CD4-positive, alpha-beta T cell (primary cell): ENCODE data around the gene RBP7. TPM values are rescaled to one million over a fixed set of nuclear protein-coding genes. Genes with fewer than 3 reads are reported as not detected.

ENCODE experiments used
- ATAC-seq: fragments of 200-7000 bp; cut with Tn5 transposase; one replicate; pipeline ENCODE4 v1.10.0; 2022; ENCODE audit warnings: mild to moderate bottlenecking; ENCODE audit not compliant: poor library complexity
- CTCF ChIA-PET: fragments of 350-600 bp; sonication (Branson Sonifier 250); formaldehyde crosslinking; loops from one replicate; lab custom pipeline; 2021; ENCODE audit warnings: antibody characterized with exemption, inconsistent platforms; lab: Charles Lee
- POLR2A ChIA-PET: fragments of 350-600 bp; sonication (Branson Sonifier 250); formaldehyde crosslinking; loops from one replicate; lab custom pipeline; 2021; ENCODE audit warnings: antibody characterized with exemption, inconsistent platforms; lab: Charles Lee
- DNase-seq, 14 experiments: peaks; one replicate each; pipeline ENCODE4 v3.0.0-alpha.2; 2013 to 2020; ENCODE audit warnings: mixed read lengths in 2 of 14
- H3K27ac ChIP-seq, 2 donors: one replicate each; pipeline versions ENCODE4 v1.5.1 to v1.7.0; 2013; ENCODE audit warnings: low read length in 2 of 2, low read depth in 1 of 2, mild to moderate bottlenecking in 1 of 2
- H3K27me3 ChIP-seq, 2 experiments: 1 replicate in 1 of 2; 2 replicates in 1 of 2; pipeline versions ENCODE4 v1.6.1 to v1.7.0; 2013; ENCODE audit warnings: low read length in 2 of 2, control low read depth in 1 of 2, mild to moderate bottlenecking in 1 of 2, moderate library complexity in 1 of 2; ENCODE audit not compliant: insufficient read depth in 2 of 2, control insufficient read depth in 1 of 2
- H3K36me3 ChIP-seq: one replicate; pipeline ENCODE4 v1.6.1; 2013; ENCODE audit warnings: low read length, control low read depth; ENCODE audit not compliant: insufficient read depth
- H3K4me1 ChIP-seq: one replicate; pipeline ENCODE4 v1.6.1; 2013; ENCODE audit warnings: low read length, control low read depth; ENCODE audit not compliant: insufficient read depth
- H3K4me3 ChIP-seq: one replicate; pipeline ENCODE4 v1.5.1; 2013; ENCODE audit warnings: mild to moderate bottlenecking, low read length, moderate library complexity
- H3K9me3 ChIP-seq, 2 experiments: 1 replicate in 1 of 2; 2 replicates in 1 of 2; pipeline versions ENCODE4 v1.6.1 to v1.7.0; 2013; ENCODE audit warnings: low read length in 2 of 2, mild to moderate bottlenecking in 2 of 2, control low read depth in 1 of 2, moderate library complexity in 1 of 2; ENCODE audit not compliant: control insufficient read depth in 1 of 2, insufficient read depth in 1 of 2
- H3K27ac Mint-ChIP-seq: one replicate; pipeline ENCODE4 v1.8.0; 2020; ENCODE audit warnings: mixed read lengths
- H3K27me3 Mint-ChIP-seq: one replicate; pipeline ENCODE4 v1.8.0; 2021; ENCODE audit warnings: mixed read lengths
- H3K36me3 Mint-ChIP-seq: one replicate; pipeline ENCODE4 v1.8.0; 2021; ENCODE audit warnings: low read depth, mixed read lengths
- H3K4me1 Mint-ChIP-seq: one replicate; pipeline ENCODE4 v1.8.0; 2021; ENCODE audit warnings: low read depth, mixed read lengths
- H3K4me3 Mint-ChIP-seq: one replicate; pipeline ENCODE4 v1.8.0; 2020; ENCODE audit warnings: mild to moderate bottlenecking, mixed read lengths
- H3K9me3 Mint-ChIP-seq: one replicate; pipeline ENCODE4 v1.8.0; 2020; ENCODE audit warnings: mixed read lengths
- intact Hi-C, 2 experiments: fragments of 100-400 bp; cut with DNase I in 1 of 2; cut with micrococcal nuclease in 1 of 2; formaldehyde crosslinking; loops; one replicate each; pipeline versions ENCODE4 v1.15.1 to v1.9.0; 2023 to 2025; cut with DNase I, micrococcal nuclease
- total RNA-seq, 174 experiments: library from RNA in 2 of 174; stranded (reverse) in 2 of 174; gene quantifications; one replicate each; pipeline ENCODE4 v1.2.3 and lab custom pipeline; 2021 to 2026
- TF ChIP-seq, protein P1 (sequence below): fragments of 200-600 bp; IDR thresholded peaks from one replicate; pipeline ENCODE4 v1.8.0; 2022; ENCODE audit warnings: antibody characterized with exemption, mild to moderate bottlenecking

RBP7 gene
- total RNA-seq, 2 experiments from 2014 or later = 0.70 TPM; not detected in 1

DNA sequence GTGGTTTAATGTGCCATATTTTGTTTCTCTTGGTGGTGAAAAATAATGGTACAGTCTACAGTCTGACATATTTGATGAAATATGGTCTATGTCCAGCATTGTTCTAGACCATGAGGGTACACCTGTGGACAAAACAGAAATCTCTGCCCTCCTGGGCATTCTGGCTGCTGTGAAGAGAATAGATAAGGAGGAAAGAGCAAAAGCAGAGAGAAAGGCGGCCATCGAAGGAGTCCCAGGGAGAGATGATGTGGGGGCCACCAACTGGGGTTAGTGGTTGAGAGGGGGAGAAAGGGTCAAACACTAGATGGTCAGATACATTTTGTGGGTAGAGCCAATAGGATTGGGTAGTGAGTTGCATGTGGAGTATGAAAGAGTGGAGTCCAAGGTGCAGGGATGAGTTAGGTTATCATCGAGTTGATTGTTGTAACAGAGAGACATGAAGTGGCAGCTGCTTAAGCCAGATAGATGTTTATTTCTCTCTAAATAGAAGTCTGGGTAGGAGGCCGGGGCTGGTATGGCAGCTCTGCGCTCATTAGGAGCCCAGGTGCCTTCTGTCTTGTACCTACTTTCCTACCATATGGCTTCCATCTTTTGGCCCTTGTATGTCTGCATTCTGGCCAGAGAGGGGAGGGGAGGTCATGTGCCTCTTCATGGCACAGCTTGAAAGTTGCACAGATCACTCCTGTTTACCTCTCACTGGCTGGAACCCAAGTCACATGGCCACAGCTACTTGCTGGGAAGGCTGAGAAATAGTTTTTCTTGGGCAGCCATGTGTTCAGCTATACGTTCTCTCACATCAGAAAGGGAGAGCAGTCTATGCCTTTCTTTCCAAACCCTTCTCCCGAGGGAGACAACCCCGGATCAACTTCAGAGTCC, 48.7 kb downstream of the RBP7 start:
- no peaks in the 10 kb centered on the region for H3K9me3 ChIP-seq
- H3K27ac Mint-ChIP-seq = no peak overlapping the region
- peaks cover 51% of the 10 kb centered on the region for H3K4me1 Mint-ChIP-seq
- no peaks in the 10 kb centered on the region for H3K27me3 ChIP-seq
- intact Hi-C loops = no loop called here
- ChIA-PET POLR2A (no interaction called here), CTCF (no interaction called here)
- H3K27ac ChIP-seq = no peak overlapping the region
- H3K9me3 Mint-ChIP-seq = no peaks in the 10 kb centered on the region
- ATAC-seq = no peak
- H3K36me3 ChIP-seq = peaks cover 43% of the 10 kb centered on the region
- TF ChIP-seq, protein P1, sequence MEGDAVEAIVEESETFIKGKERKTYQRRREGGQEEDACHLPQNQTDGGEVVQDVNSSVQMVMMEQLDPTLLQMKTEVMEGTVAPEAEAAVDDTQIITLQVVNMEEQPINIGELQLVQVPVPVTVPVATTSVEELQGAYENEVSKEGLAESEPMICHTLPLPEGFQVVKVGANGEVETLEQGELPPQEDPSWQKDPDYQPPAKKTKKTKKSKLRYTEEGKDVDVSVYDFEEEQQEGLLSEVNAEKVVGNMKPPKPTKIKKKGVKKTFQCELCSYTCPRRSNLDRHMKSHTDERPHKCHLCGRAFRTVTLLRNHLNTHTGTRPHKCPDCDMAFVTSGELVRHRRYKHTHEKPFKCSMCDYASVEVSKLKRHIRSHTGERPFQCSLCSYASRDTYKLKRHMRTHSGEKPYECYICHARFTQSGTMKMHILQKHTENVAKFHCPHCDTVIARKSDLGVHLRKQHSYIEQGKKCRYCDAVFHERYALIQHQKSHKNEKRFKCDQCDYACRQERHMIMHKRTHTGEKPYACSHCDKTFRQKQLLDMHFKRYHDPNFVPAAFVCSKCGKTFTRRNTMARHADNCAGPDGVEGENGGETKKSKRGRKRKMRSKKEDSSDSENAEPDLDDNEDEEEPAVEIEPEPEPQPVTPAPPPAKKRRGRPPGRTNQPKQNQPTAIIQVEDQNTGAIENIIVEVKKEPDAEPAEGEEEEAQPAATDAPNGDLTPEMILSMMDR = no peak
- peaks cover 14% of the 10 kb centered on the region for H3K4me1 ChIP-seq
- H3K27me3 Mint-ChIP-seq = no peaks in the 10 kb centered on the region
- H3K36me3 Mint-ChIP-seq = peaks cover 70% of the 10 kb centered on the region
- no peak overlapping the region for H3K4me3 Mint-ChIP-seq
- no peak overlapping the region for H3K4me3 ChIP-seq
- no peak for DNase-seq

GRCh38 chr1:10046356-10047085, 49.5 kb downstream of the RBP7 start:
- H3K27ac ChIP-seq = no peak overlapping the region
- CTCF ChIA-PET = interaction anchor here (0.7 kb wide), 1 partner anchor 830 kb away, joined by 3 read pairs; no protein-coding TSS in a partner anchor
- no peaks in the 10 kb centered on the region for H3K27me3 Mint-ChIP-seq
- no peak overlapping the region for H3K4me3 Mint-ChIP-seq
- peaks cover 50% of the 10 kb centered on the region for H3K36me3 ChIP-seq
- intact Hi-C loops = no loop called here
- peaks cover 14% of the 10 kb centered on the region for H3K4me1 ChIP-seq
- no peak overlapping the region for H3K4me3 ChIP-seq
- H3K27me3 ChIP-seq = no peaks in the 10 kb centered on the region
- ATAC-seq (no peak), DNase-seq (no peak)
- no peaks in the 10 kb centered on the region for H3K9me3 ChIP-seq
- no peak overlapping the region for H3K27ac Mint-ChIP-seq
- no peaks in the 10 kb centered on the region for H3K9me3 Mint-ChIP-seq
- H3K4me1 Mint-ChIP-seq = peaks cover 59% of the 10 kb centered on the region
- POLR2A ChIA-PET = interaction anchor here (0.7 kb wide), 1 partner anchor 12 kb away, joined by 3 read pairs; no protein-coding TSS in a partner anchor
- TF ChIP-seq, protein P1 = no peak
- peaks cover 74% of the 10 kb centered on the region for H3K36me3 Mint-ChIP-seq

GRCh38 chr1:10048601-10049000, 51.6 kb downstream of the RBP7 start:
- H3K9me3 Mint-ChIP-seq = no peaks in the 10 kb centered on the region
- no peaks in the 10 kb centered on the region for H3K27me3 ChIP-seq
- H3K4me1 ChIP-seq = peaks cover 12% of the 10 kb centered on the region
- ChIA-PET POLR2A (no interaction called here), CTCF (no interaction called here)
- no peaks in the 10 kb centered on the region for H3K9me3 ChIP-seq
- no peak overlapping the region for H3K27ac Mint-ChIP-seq
- peaks cover 40% of the 10 kb centered on the region for H3K36me3 ChIP-seq
- peaks cover 79% of the 10 kb centered on the region for H3K36me3 Mint-ChIP-seq
- H3K4me1 Mint-ChIP-seq = peaks cover 64% of the 10 kb centered on the region
- H3K27me3 Mint-ChIP-seq = no peaks in the 10 kb centered on the region
- intact Hi-C loops = no loop called here
- no peak for ATAC-seq
- TF ChIP-seq, protein P1 = no peak
- no peak overlapping the region for H3K4me3 ChIP-seq
- H3K27ac ChIP-seq = no peak overlapping the region
- DNase-seq = no peak
- H3K4me3 Mint-ChIP-seq = no peak overlapping the region
